ENCODE measurements around the gene MYRIP. TPM values are rescaled to one million over a fixed set of nuclear protein-coding genes. Genes with fewer than 3 reads are reported as not detected.

MYRIP gene
- total RNA-seq, 1 donor from 2014 or later: not detected

DNA sequence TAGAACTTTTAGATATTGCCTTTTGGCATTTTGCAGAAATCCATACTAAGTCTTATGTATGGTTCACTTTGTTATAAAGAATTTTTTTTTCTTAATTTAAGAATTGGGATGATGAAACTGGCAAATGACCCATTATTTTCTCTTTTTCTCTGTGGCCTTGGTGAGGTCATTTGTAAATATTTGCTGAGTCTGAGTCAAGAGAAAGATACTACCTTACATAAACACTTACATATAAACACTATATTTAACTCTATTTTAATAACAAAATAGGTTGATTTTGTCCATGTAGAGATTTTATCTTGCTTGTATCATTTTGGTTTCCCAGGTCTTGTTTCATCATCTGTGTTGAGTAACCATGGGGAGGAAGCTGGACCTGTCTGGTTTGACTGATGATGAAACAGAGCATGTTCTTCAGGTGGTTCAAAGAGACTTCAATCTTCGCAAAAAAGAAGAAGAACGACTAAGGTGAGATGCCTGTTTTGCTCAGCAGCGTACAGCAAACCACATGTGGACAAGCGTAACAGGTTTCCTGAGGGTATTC is 91.1 kb downstream of the MYRIP start:
- Mint-ChIP-seq H3K9me3 (no peaks in the 10 kb centered on the region), H3K27ac (no peak overlapping the region), H3K4me1 (no peaks in the 10 kb centered on the region), H3K4me3 (no peak overlapping the region), H3K27me3 (no peaks in the 10 kb centered on the region), H3K36me3 (ENCODE audit: low read depth) (no peaks in the 10 kb centered on the region)
- intact Hi-C loops (cut with micrococcal nuclease): no loop called here
- DNase-seq: no peak

DNA sequence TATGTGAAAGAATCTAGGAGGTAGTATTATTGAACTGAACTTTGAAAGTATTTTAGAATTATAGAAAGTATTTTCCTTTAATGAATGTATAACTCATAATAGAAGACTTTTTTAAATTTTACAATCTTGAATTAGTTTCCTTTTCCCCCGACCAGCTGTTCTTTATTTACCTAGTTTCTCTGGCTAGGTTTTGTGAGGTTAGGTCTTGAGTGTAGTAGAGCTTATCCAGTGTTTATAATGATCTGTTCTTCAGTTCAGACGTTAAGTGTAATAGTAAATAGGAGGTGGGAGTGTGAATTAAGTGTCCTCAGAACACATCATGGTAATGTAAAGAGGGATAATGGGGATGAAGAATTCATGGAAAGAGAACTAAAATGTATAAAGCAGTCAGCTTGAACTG is 93.8 kb downstream of the MYRIP start:
- Mint-ChIP-seq H3K4me1 (no peaks in the 10 kb centered on the region), H3K27ac (no peak overlapping the region), H3K9me3 (no peaks in the 10 kb centered on the region), H3K27me3 (no peaks in the 10 kb centered on the region), H3K36me3 (ENCODE audit: low read depth) (no peaks in the 10 kb centered on the region), H3K4me3 (no peak overlapping the region)
- DNase-seq: no peak
- intact Hi-C loops (cut with micrococcal nuclease): no loop called here

DNA sequence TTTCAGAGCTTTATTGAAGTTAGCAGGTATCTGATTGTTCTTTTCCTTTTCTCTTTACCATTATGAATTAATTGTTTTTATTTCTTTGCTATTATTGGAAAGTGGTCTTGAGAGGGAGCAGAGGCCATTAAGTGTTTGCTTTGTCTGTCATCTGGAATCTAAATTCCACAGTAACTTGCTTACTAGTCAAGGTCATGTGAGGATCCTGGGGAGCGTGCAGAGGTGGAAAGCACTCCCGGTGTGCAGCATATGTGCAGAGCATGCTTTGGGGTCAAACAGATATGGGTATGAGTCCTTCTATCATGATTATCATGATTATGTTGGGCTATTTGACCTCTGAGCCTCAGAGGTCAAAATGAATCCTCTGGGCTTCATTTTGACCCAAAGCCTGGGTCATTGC is 96.4 kb downstream of the MYRIP start:
- no peaks in the 10 kb centered on the region for H3K9me3 Mint-ChIP-seq
- no peak overlapping the region for H3K27ac Mint-ChIP-seq
- no peak overlapping the region for H3K4me3 Mint-ChIP-seq
- H3K36me3 Mint-ChIP-seq (ENCODE audit: low read depth): no peaks in the 10 kb centered on the region
- H3K4me1 Mint-ChIP-seq: no peaks in the 10 kb centered on the region
- no peak for DNase-seq
- intact Hi-C loops (cut with micrococcal nuclease): no loop called here
- no peaks in the 10 kb centered on the region for H3K27me3 Mint-ChIP-seq

DNA sequence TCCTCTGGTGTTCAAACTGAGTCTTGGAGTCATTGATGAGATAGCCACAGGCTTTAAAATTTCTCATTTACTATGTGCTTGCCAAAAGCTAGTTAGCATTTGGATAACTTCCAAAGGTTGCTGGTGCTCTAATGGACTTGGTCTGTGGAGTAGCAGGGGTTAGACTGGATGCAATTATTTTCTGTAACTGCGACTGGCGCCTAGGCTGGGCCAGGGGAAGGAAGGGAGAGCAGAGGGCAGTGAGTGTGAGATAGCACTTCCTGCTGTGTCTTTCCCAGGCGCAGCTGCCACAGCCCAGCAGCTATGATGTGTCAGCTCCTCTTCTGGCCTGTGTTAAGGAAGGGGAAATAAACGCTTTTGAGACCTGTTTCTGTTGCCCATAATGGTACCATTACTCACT is 98.6 kb downstream of the MYRIP start:
- no peak overlapping the region for H3K27ac Mint-ChIP-seq
- H3K9me3 Mint-ChIP-seq: no peaks in the 10 kb centered on the region
- no peaks in the 10 kb centered on the region for H3K36me3 Mint-ChIP-seq (ENCODE audit: low read depth)
- no peak for DNase-seq
- intact Hi-C loops (cut with micrococcal nuclease): no loop called here
- no peaks in the 10 kb centered on the region for H3K27me3 Mint-ChIP-seq
- no peak overlapping the region for H3K4me3 Mint-ChIP-seq
- no peaks in the 10 kb centered on the region for H3K4me1 Mint-ChIP-seq

DNA sequence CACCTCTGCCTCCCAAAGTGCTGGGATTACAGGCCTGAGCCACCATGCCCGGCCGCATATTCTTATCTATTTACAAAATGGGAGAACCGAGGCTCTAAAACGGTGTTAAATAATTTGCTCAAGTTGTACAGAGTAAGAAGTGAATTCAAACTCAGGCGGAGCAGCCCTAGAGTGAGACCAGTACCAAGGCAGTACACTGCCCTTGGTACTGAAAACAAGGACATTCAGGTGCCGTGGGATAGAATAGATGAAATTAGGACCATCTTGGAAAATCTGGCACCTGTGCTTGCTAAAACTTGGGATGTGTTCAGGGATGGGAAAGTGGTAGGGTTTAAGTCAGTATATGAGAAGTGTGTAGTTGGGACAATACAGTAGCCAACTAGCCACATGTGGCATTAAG is 100.7 kb downstream of the MYRIP start:
- DNase-seq: no peak
- Mint-ChIP-seq H3K27ac (no peak overlapping the region), H3K9me3 (no peaks in the 10 kb centered on the region), H3K27me3 (no peaks in the 10 kb centered on the region), H3K4me1 (no peaks in the 10 kb centered on the region), H3K36me3 (ENCODE audit: low read depth) (no peaks in the 10 kb centered on the region), H3K4me3 (no peak overlapping the region)
- intact Hi-C loops (cut with micrococcal nuclease): no loop called here

DNA sequence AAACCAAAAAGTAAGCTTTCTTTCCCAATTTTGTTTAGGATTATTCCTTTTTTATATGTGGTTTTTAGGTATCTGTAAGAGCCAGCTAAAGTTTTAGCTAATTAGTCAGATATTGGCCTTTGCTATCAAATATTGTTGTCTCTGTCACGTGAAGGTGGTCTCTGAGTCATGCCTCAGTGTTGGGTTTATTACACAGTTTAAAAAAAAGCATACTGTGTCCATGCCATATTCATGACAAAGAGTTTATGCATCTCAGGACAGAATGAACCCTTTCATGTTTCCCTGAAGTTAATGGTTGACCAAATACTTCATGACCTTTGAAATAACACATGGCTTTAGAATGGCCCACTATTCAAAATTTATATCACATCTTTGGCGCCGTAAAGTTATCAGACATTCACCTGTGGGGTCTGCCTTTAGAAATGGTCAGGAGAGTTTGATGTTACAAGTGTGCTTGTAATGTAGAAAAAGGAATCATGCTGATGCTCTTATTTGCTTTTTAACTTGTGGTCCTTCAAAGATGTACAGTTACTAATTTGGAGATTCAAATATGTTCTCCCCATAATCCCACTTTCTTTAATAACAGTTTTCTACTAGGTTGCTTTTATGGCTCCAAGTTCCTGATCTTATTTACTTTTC is 101.5 kb downstream of the MYRIP start:
- no peak overlapping the region for H3K27ac Mint-ChIP-seq
- no peaks in the 10 kb centered on the region for H3K9me3 Mint-ChIP-seq
- H3K4me3 Mint-ChIP-seq: no peak overlapping the region
- no peaks in the 10 kb centered on the region for H3K27me3 Mint-ChIP-seq
- H3K4me1 Mint-ChIP-seq: no peaks in the 10 kb centered on the region
- DNase-seq: no peak
- intact Hi-C loops (cut with micrococcal nuclease): no loop called here
- H3K36me3 Mint-ChIP-seq (ENCODE audit: low read depth): no peaks in the 10 kb centered on the region

DNA sequence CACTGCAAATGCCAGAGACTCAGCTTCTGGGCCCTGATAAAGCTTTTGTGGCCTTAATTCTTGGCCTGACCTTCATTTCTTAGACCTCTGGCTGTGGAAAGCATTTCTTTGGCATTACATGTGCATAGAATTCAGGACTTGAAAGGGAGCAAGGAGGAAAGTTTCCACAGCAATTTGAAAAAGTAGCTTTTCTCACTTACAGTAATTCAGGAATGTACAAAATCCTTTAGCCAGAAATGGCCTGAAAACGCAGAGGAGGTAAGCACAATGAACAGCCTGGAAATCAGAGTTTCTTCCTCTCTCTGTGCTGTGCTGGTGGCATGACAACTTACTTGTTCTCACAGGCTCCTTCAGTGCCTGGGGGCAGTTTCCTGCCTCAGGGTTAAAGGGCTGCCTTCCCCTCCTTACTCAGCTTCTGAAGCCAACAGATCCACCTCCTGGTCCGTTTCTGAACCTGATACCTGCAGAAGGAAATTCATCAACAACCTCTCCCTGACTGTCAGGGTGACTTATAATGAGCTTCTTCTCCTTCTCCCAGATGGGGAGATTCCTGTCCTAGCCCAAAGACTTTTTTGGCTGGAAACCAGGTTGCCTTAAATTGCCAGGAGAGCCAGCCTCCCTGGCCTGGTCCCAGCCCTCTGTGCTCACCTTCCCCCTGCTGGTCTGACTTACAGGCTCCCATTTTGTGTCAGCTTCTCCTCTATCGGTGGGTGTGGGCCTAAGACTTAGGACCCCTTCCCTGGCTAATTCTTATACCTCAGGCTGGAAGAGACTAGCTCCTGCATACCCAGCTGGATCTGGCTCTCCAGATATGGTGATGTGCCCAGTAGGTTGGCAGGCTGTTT is 102.3 kb downstream of the MYRIP start:
- Mint-ChIP-seq H3K4me1 (no peaks in the 10 kb centered on the region), H3K4me3 (no peak overlapping the region), H3K9me3 (no peaks in the 10 kb centered on the region), H3K27ac (no peak overlapping the region), H3K27me3 (no peaks in the 10 kb centered on the region), H3K36me3 (ENCODE audit: low read depth) (no peaks in the 10 kb centered on the region)
- intact Hi-C loops (cut with micrococcal nuclease): no loop called here
- DNase-seq: no peak

DNA sequence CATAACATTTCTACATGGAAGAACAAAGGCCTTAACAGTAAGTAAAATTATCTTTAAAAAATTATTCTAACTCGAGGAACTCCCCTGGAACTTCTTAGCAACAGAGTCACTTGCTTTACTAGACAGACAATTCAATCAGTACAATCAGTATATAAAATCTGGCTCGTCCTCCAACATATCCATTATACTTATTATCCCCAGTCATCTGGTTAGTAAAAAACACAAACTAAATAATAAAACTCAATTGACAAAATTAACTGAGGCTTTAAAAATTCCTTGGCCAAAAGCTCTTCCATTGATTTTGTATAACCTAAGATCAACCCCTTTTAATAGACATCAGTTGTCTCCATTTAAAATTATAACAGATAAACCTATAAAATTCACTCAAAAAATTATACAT is 105.6 kb downstream of the MYRIP start:
- no peak for DNase-seq
- H3K4me3 Mint-ChIP-seq: no peak overlapping the region
- no peaks in the 10 kb centered on the region for H3K36me3 Mint-ChIP-seq (ENCODE audit: low read depth)
- intact Hi-C loops (cut with micrococcal nuclease): no loop called here
- no peaks in the 10 kb centered on the region for H3K4me1 Mint-ChIP-seq
- no peaks in the 10 kb centered on the region for H3K27me3 Mint-ChIP-seq
- H3K27ac Mint-ChIP-seq: no peak overlapping the region
- H3K9me3 Mint-ChIP-seq: no peaks in the 10 kb centered on the region

DNA sequence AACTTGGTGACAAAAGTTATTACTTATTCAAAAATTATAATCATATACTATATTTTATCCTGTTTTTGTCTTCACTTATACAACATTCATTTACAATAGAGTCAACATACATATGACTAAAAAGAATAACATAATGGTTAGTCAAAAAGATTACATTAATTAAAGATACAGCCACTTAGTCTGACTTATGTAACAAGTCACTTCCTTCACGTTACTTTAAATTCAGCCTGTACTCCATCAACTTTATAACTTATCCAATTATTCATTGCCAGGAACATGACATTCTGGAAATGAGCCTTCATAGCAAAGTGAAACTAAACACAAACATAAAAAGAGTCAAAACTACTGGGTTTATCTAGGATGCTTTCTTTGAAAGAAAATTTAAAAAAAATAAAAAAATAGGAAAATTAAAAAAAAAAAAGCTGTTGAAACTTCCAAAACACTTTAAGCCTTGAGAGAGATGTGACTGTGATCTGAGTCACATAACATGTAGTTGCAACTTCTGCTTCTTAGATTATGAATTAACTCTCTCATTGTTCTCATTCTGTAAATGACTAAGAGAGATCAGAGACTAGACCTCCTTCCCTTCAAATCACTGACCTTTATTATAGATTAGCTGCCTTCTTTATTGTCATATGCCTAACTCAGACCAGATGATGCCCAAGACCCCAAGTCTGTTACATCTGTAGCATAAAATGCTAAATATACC is 107.8 kb downstream of the MYRIP start:
- Mint-ChIP-seq H3K4me3 (no peak overlapping the region), H3K4me1 (no peaks in the 10 kb centered on the region), H3K27ac (no peak overlapping the region), H3K27me3 (no peaks in the 10 kb centered on the region), H3K9me3 (no peaks in the 10 kb centered on the region), H3K36me3 (ENCODE audit: low read depth) (no peaks in the 10 kb centered on the region)
- intact Hi-C loops (cut with micrococcal nuclease): no loop called here
- no peak for DNase-seq

DNA sequence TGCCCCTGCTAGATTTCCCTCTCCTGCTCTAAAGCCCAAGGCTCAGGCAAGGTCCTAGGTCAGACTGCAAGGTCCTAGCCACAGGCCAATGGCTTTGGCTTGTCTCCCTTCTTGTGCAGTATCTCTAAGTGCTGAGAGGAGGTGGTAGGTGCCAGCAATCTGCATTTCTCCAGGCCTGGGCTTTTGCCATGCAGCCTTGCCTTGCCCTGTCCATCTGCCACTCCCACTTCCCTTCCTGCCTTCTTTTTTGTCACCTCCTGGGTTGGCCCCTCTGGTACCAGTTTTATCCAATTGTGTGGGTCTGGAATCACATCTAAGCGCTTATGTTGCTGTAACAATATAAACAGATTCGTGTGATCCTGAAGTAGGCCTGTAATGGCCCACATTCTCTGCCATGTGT is 109.9 kb downstream of the MYRIP start:
- intact Hi-C loops (cut with micrococcal nuclease): no loop called here
- Mint-ChIP-seq H3K27me3 (no peaks in the 10 kb centered on the region), H3K36me3 (ENCODE audit: low read depth) (no peaks in the 10 kb centered on the region), H3K9me3 (no peaks in the 10 kb centered on the region), H3K27ac (no peak overlapping the region), H3K4me1 (no peaks in the 10 kb centered on the region), H3K4me3 (no peak overlapping the region)
- DNase-seq: no peak

DNA sequence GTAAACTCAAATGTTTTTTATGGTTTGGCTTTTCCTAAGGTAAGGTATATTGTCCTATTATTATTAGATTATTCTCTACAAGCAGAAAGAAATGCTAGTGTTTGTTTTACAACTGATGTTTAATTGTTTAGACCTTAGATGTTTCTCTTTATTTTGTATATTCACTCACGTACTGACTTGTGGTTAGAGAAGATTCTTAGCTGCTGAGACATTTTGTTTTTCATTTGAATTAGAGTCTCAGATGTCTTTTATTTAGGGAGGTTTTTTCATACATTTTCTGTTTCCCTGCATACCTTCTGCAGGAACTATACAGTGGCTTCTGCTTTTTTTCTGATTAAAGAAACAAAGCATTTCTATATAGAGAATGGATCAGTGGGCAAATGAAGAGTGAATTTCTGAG is 110.9 kb downstream of the MYRIP start:
- H3K27ac Mint-ChIP-seq: no peak overlapping the region
- intact Hi-C loops (cut with micrococcal nuclease): no loop called here
- H3K9me3 Mint-ChIP-seq: no peaks in the 10 kb centered on the region
- DNase-seq: no peak
- no peak overlapping the region for H3K4me3 Mint-ChIP-seq
- H3K36me3 Mint-ChIP-seq (ENCODE audit: low read depth): no peaks in the 10 kb centered on the region
- no peaks in the 10 kb centered on the region for H3K4me1 Mint-ChIP-seq
- no peaks in the 10 kb centered on the region for H3K27me3 Mint-ChIP-seq

DNA sequence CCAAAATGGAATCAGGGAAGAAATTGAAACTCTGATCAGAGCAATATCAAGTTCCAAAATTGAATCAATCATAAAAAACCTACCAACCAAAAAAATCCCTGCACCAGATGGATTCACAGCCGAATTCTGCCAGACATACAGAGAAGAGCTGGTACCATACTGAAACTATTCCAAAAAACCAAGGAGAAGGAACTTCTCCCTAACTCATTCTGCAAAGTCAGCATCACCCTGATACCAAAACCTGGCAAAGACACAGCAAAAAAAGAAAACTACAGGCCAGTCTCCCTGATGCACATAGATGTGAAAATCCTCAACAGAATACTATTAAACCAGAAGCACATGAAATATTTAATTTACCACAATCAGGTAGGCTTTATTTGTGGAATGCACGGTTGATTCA is 118.1 kb downstream of the MYRIP start:
- Mint-ChIP-seq H3K9me3 (no peaks in the 10 kb centered on the region), H3K36me3 (ENCODE audit: low read depth) (no peaks in the 10 kb centered on the region), H3K4me3 (no peak overlapping the region), H3K27ac (no peak overlapping the region), H3K27me3 (peaks cover 1% of the 10 kb centered on the region), H3K4me1 (no peaks in the 10 kb centered on the region)
- DNase-seq: no peak
- intact Hi-C loops (cut with micrococcal nuclease): no loop called here

DNA sequence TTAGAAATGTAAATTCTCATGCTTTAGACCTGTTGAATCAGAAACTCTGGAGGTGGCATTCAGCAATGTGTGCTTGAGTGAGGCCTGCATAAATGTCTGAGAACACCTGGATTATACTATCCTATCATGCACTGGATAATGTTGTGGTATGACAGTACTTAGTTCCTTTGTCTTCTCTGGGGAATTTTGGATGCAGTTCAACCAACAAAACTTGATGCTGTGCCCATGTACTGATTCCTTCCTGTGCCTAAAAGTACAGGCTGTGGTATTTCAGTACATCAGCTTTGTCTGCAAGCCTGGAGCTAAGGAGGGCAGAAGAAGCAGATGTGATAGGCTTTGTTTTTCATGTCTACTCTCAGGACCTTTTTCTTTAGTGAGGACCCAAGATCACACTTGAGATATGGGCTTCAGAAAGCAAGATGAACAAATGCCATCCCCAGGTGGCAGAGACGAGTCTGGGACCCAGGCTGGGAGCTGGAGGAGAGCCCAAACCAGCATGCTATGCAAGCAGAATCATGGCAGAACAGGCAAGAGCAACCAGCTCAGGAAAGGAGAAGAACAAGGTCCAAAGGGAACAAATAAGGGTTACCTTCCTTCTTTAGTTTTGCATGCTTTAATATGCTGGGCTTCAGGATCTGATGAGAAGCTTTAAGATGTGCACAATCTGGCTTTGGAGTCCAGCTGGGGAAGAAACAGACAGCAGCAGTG is 124.7 kb downstream of the MYRIP start:
- H3K27ac Mint-ChIP-seq: no peak overlapping the region
- no peaks in the 10 kb centered on the region for H3K36me3 Mint-ChIP-seq (ENCODE audit: low read depth)
- no peak for DNase-seq
- no peaks in the 10 kb centered on the region for H3K9me3 Mint-ChIP-seq
- no peak overlapping the region for H3K4me3 Mint-ChIP-seq
- intact Hi-C loops (cut with micrococcal nuclease): no loop called here
- H3K27me3 Mint-ChIP-seq: no peaks in the 10 kb centered on the region
- no peaks in the 10 kb centered on the region for H3K4me1 Mint-ChIP-seq

DNA sequence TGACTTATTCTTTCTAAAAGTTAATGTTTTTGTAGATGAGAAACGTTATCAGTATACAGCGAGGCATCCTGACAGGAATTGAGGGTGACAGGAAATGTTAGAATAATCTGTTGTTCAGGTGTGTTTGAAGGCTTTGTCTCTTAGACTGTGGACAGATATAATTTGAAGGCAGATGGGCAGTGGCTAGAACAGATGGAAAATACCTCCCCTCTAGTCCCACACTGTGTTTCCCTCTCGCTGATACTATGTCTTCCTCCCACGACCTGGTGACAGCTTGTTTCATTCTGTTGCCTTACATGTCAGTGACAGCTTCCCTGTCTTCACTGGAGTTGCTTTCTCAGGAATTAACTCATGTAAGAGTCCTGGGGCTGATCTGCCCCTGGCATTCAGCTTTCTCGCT is 125.3 kb downstream of the MYRIP start:
- DNase-seq: no peak
- intact Hi-C loops (cut with micrococcal nuclease): no loop called here
- H3K27me3 Mint-ChIP-seq: no peaks in the 10 kb centered on the region

More for the DNA sequence above, 125.3 kb downstream of the MYRIP start:
- Mint-ChIP-seq H3K4me3 (no peak overlapping the region), H3K4me1 (no peaks in the 10 kb centered on the region), H3K9me3 (no peaks in the 10 kb centered on the region), H3K27ac (no peak overlapping the region), H3K36me3 (ENCODE audit: low read depth) (no peaks in the 10 kb centered on the region)

Measured in activated CD4-positive, alpha-beta T cell treated with anti-CD3 and anti-CD28 coated beads, Interleukin-2, amount 10 ng/mL, durations not matched to agents 24 days and 14 days (primary cell).